Keratinocyte (primary cell): ENCODE data around the gene EFCAB8. TPM values are rescaled to one million over a fixed set of nuclear protein-coding genes. Genes with fewer than 3 reads are reported as not detected.

Source experiments
- DNase-seq: peaks from one replicate; pipeline ENCODE4 v3.0.0-alpha.2; 2011; ENCODE audit warnings: low read depth, missing footprints, low spot score
- FAIRE-seq: peaks from 2 replicates; lab custom pipeline; 2011; peaks lifted over from hg19 to GRCh38; lab: Jason Lieb, UNC
- H2AFZ ChIP-seq: 2 replicates; pipeline ENCODE4 v1.6.0; 2012; ENCODE audit warnings: low read length, control low read depth, inconsistent platforms; ENCODE audit not compliant: control insufficient read depth
- H3K27ac ChIP-seq: 2 replicates; pipeline ENCODE4 v1.5.1; 2011; ENCODE audit warnings: low read length; ENCODE audit not compliant: control insufficient read depth, insufficient read depth
- H3K27me3 ChIP-seq: 3 replicates; pipeline ENCODE4 v1.6.0; 2011; ENCODE audit warnings: low read length; ENCODE audit not compliant: control insufficient read depth, insufficient read depth; ENCODE audit errors: extremely low read depth
- H3K36me3 ChIP-seq, 2 experiments: 2 replicates in 1 of 2; 3 replicates in 1 of 2; pipeline ENCODE4 v1.5.1; 2011; ENCODE audit warnings: low read length in 2 of 2, mild to moderate bottlenecking in 1 of 2; ENCODE audit not compliant: control insufficient read depth in 2 of 2, insufficient read depth in 2 of 2; ENCODE audit errors: extremely low read depth in 1 of 2
- H3K4me1 ChIP-seq: 3 replicates; pipeline ENCODE4 v1.5.1; 2011; ENCODE audit warnings: low read length; ENCODE audit not compliant: control insufficient read depth, insufficient read depth; ENCODE audit errors: extremely low read depth
- H3K4me2 ChIP-seq: 3 replicates; pipeline ENCODE4 v1.6.0; 2011; ENCODE audit warnings: low read depth, low read length; ENCODE audit not compliant: control insufficient read depth, insufficient read depth; ENCODE audit errors: extremely low read depth
- H3K4me3 ChIP-seq, 3 experiments: fragments of 200-600 bp in 1 of 3; sonication (generic) in 1 of 3; 2 replicates in 2 of 3; 3 replicates in 1 of 3; pipeline ENCODE4 v1.5.1; 2011 to 2016; ENCODE audit warnings: low read length in 3 of 3, mild to moderate bottlenecking in 3 of 3, control low read depth in 2 of 3, inconsistent platforms in 1 of 3, low read depth in 1 of 3, mixed read lengths in 1 of 3, mixed run types in 1 of 3, moderate library complexity in 1 of 3; ENCODE audit not compliant: control insufficient read depth in 2 of 3, insufficient read depth in 2 of 3; ENCODE audit errors: extremely low read depth in 1 of 3
- H3K79me2 ChIP-seq: 2 replicates; pipeline ENCODE4 v1.6.0; 2012; ENCODE audit warnings: low read length; ENCODE audit not compliant: control insufficient read depth, insufficient read depth
- H3K9ac ChIP-seq: 3 replicates; pipeline ENCODE4 v1.6.0; 2011; ENCODE audit warnings: low read length; ENCODE audit not compliant: control insufficient read depth, insufficient read depth; ENCODE audit errors: extremely low read depth
- H3K9me1 ChIP-seq: 3 replicates; pipeline ENCODE4 v1.6.0; 2011; ENCODE audit warnings: low read length; ENCODE audit not compliant: control insufficient read depth, insufficient read depth; ENCODE audit errors: extremely low read depth
- H3K9me3 ChIP-seq: 2 replicates; pipeline ENCODE4 v1.5.1; 2012; ENCODE audit warnings: low read depth, low read length; ENCODE audit not compliant: control insufficient read depth
- H4K20me1 ChIP-seq: 3 replicates; pipeline ENCODE4 v1.6.0; 2011; ENCODE audit warnings: low read length; ENCODE audit not compliant: control insufficient read depth, insufficient read depth; ENCODE audit errors: extremely low read depth
- CTCF ChIP-seq, 3 experiments: IDR thresholded peaks in 1 of 3; conservative IDR thresholded peaks in 1 of 3; optimal IDR thresholded peaks in 1 of 3; 2 replicates in 2 of 3; 3 replicates in 1 of 3; pipeline versions ENCODE3 to v1.5.1; 2011; ENCODE audit warnings: low read length in 3 of 3, mild to moderate bottlenecking in 3 of 3, moderate library complexity in 2 of 3, control low read depth in 1 of 3, inconsistent platforms in 1 of 3; ENCODE audit not compliant: insufficient read depth in 2 of 3; ENCODE audit errors: extremely low read depth in 1 of 3
- EZH2 ChIP-seq: IDR thresholded peaks from one replicate; pipeline ENCODE4 v1.6.1; 2012; ENCODE audit warnings: inconsistent platforms, mild to moderate bottlenecking, low read length, moderate library complexity
- dilution Hi-C: fragments of 300-500 bp; cut with MboI; formaldehyde crosslinking; loops from one replicate; pipeline ENCODE4 v1.7.0; 2020; ENCODE audit warnings: low sequenced_read_pairs; ENCODE audit not compliant: extremely low pct_ligation_motif_present
- polyA plus RNA-seq, 5 experiments: library from polyadenylated mRNA; depleted of rRNA in 3 of 5; stranded (reverse) in 3 of 5; stranded (forward) in 1 of 5; unstranded in 1 of 5; fragments of >200 nt; gene quantifications; 1 replicate in 1 of 5; 2 replicates in 3 of 5; 3 replicates in 1 of 5; pipeline versions ENCODE4 v1.2.1 to v1.2.3, GENCODE V29; 2011 to 2012; ENCODE audit warnings: missing spikeins in 2 of 5, low read depth in 1 of 5, low replicate concordance in 1 of 5

Gene EFCAB8
- polyA plus RNA-seq, 1 donor (not counting 4 experiments of a cell fraction or from before 2014, with no cell fraction given) = 0.03 TPM

- Histone ChIP-seq H3K4me1 (no peaks in the 10 kb centered on the region), H3K27ac (no peak overlapping the region), H3K79me2 (no peaks in the 10 kb centered on the region), H2AFZ (peak overlapping the region; percentile 38), H3K9ac (no peak overlapping the region), H3K9me3 (no peaks in the 10 kb centered on the region), H4K20me1 (no peaks in the 10 kb centered on the region), H3K27me3 (no peaks in the 10 kb centered on the region), H3K36me3 (no peaks in the 10 kb centered on the region), H3K4me2 (no peak overlapping the region), H3K9me1 (no peaks in the 10 kb centered on the region), H3K4me3 (no peak overlapping the region)
- DNase-seq (no peak), FAIRE-seq (no peak)
- TF ChIP-seq CTCF (optimal IDR thresholded peaks at IDR 0.05 in 1 of 3, IDR thresholded peaks at IDR 0.05 in 1 of 3, conservative IDR thresholded peaks at IDR 0.05 in 1 of 3; ENCODE audit: extremely low read depth in 1 of 3, insufficient read depth in 2 of 3, low read length in 3 of 3) = no peak
- dilution Hi-C loops = no loop called here
Measured at GRCh38 chr20:32971703-32972161, 113.0 kb downstream of the EFCAB8 start.

DNA sequence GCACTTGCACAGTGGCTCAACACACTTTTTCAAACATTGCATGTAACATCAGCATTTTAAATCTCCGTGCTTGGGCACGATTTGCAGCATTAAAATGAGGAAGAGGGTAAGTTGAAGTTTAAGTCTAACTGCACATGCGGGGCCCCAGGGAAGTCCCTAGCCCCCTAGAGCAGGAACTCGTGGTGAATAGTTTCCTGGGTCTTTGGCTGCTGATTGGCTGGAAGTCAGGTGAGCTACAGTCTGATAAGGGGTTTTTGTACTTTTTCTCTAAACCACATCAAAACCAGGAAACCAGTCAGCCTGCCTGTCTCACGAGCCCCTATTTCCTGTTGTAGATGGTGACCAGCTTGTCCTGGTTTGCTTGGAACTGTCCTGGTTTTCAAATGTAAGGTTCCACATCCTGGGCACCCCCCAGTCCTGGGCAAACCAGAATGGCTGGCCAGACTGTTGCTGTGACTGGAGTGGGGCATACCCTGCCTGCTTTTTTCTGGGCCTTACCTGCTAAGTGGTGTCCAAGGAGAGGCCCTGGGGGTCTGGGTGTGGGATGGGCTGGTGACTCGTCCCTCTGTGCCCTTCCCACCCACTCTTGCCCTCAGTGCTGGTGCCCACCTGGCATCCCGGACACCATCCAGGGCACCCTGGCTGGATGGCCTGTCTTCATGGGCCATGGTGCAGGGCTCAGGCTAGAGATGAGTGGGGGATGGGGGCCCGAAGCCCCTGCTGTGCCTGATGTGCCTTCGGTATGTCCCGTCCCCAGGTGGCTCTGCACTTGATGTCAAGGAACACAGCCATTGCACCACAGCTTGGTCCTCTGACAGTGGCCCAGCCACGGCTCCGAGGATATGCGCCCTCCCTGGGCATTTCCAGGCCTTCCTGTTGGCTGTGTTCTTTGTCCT lies 113.7 kb downstream of the EFCAB8 start:
- Histone ChIP-seq H3K27me3 (no peaks in the 10 kb centered on the region), H3K9me3 (no peaks in the 10 kb centered on the region), H3K9ac (no peak overlapping the region), H3K4me3 (no peak overlapping the region), H3K36me3 (no peaks in the 10 kb centered on the region), H3K4me1 (no peaks in the 10 kb centered on the region), H3K27ac (no peak overlapping the region), H3K79me2 (no peaks in the 10 kb centered on the region), H4K20me1 (no peaks in the 10 kb centered on the region), H3K4me2 (no peak overlapping the region), H3K9me1 (no peaks in the 10 kb centered on the region), H2AFZ (no peak overlapping the region)
- DNase-seq (no peak), FAIRE-seq (no peak)
- dilution Hi-C loops = no loop called here
- TF ChIP-seq CTCF (optimal IDR thresholded peaks at IDR 0.05 in 1 of 3, IDR thresholded peaks at IDR 0.05 in 1 of 3, conservative IDR thresholded peaks at IDR 0.05 in 1 of 3; ENCODE audit: extremely low read depth in 1 of 3, insufficient read depth in 2 of 3, low read length in 3 of 3) (no peak), EZH2 (no peak)
